K562 (cell line): ENCODE data around the gene PLAC9. TPM values are rescaled to one million over a fixed set of nuclear protein-coding genes. Genes with fewer than 3 reads are reported as not detected.

ENCODE experiments used
- ATAC-seq: fragments of 200-7000 bp; cut with Tn5 transposase; 3 replicates; pipeline ENCODE4 v1.9.1; 2020; ENCODE audit warnings: moderate library complexity
- BruUV-seq: library from RNA; stranded (reverse); fragments of 400-500 nt; replicated peaks from 2 replicates; lab custom pipeline; 2021; lab: Mats Ljungman, UMichigan
- CTCF ChIA-PET: fragments of 300-600 bp; formaldehyde crosslinking; extraction: SDS; loops from one replicate; lab custom pipeline; 2021; ENCODE audit warnings: low intra/inter-chr PET ratio; lab: Yijun Ruan, JAX
- POLR2A ChIA-PET: fragments of 300-600, 350-650 bp; sonication (Branson Sonifier 250); formaldehyde crosslinking; extraction: SDS; loops from one replicate; lab custom pipeline; 2021; ENCODE audit warnings: antibody characterized with exemption, inconsistent platforms; lab: Yijun Ruan, JAX
- DNase-seq, 4 experiments: peaks; one replicate each; pipeline versions ENCODE4 v3.0.0 to v3.0.0-alpha.2; 2011 to 2018; ENCODE audit warnings: low spot score in 3 of 4, mixed read lengths in 3 of 4; ENCODE audit errors: extremely low read depth in 1 of 4
- FAIRE-seq: peaks from 2 replicates; lab custom pipeline; 2011; peaks lifted over from hg19 to GRCh38; lab: Jason Lieb, UNC
- H2AFZ ChIP-seq: 2 replicates; pipeline ENCODE4 v1.6.0; 2011; ENCODE audit warnings: low read depth, low read length, control low read depth, inconsistent platforms
- H3K27ac ChIP-seq: fragments of 200-600 bp; 3 replicates; pipeline ENCODE4 v1.8.0; 2011; ENCODE audit warnings: low read depth, mild to moderate bottlenecking, control low read depth, inconsistent platforms, low read length, moderate library complexity, mixed read lengths; ENCODE audit errors: extremely low read depth
- H3K27me3 ChIP-seq, 2 experiments: fragments of 300-600 bp in 1 of 2; 2 replicates in 1 of 2; 3 replicates in 1 of 2; pipeline versions ENCODE4 v1.6.0 to v1.8.0; 2011; ENCODE audit warnings: inconsistent platforms in 2 of 2, low read length in 2 of 2, mild to moderate bottlenecking in 1 of 2, mixed read lengths in 1 of 2, moderate library complexity in 1 of 2; ENCODE audit not compliant: control insufficient read depth in 2 of 2, insufficient read depth in 2 of 2
- H3K36me3 ChIP-seq: fragments of 300-600 bp; 3 replicates; pipeline ENCODE4 v1.8.0; 2011; ENCODE audit warnings: mild to moderate bottlenecking, low read length, inconsistent platforms; ENCODE audit not compliant: control insufficient read depth, insufficient read depth
- H3K4me1 ChIP-seq, 2 experiments: fragments of 200-600 bp in 1 of 2; replicated peaks in 1 of 2; 2 replicates in 1 of 2; 3 replicates in 1 of 2; pipeline versions ENCODE4 v1.5.1 to v1.8.0; 2011; ENCODE audit warnings: inconsistent platforms in 2 of 2, low read length in 2 of 2, mild to moderate bottlenecking in 1 of 2, mixed read lengths in 1 of 2, moderate library complexity in 1 of 2; ENCODE audit not compliant: control insufficient read depth in 2 of 2, insufficient read depth in 2 of 2
- H3K4me2 ChIP-seq: 2 replicates; pipeline ENCODE4 v1.6.1; 2011; ENCODE audit warnings: low read length, control low read depth, inconsistent platforms, mixed read lengths; ENCODE audit not compliant: insufficient read depth
- H3K4me3 ChIP-seq: fragments of 200-600 bp; sonication (generic), shearing (Covaris generic); 2 replicates; pipeline ENCODE4 v1.5.1; 2016; ENCODE audit warnings: control low read depth, inconsistent platforms
- H3K79me2 ChIP-seq: fragments of 200-600 bp; 3 replicates; pipeline ENCODE4 v1.8.0; 2011; ENCODE audit warnings: low read length, inconsistent platforms; ENCODE audit not compliant: control insufficient read depth, insufficient read depth
- H3K9ac ChIP-seq, 2 experiments: 2 replicates each; pipeline versions ENCODE4 v1.6.0 to v1.6.1; 2011; ENCODE audit warnings: low read depth in 2 of 2, low read length in 2 of 2, control low read depth in 1 of 2, inconsistent platforms in 1 of 2, mild to moderate bottlenecking in 1 of 2, mixed read lengths in 1 of 2; ENCODE audit not compliant: insufficient read depth in 1 of 2
- H3K9me1 ChIP-seq: one replicate; pipeline ENCODE4 v1.6.0; 2011; ENCODE audit warnings: inconsistent platforms, mild to moderate bottlenecking, low read length, moderate library complexity; ENCODE audit not compliant: control insufficient read depth, insufficient read depth
- H3K9me3 ChIP-seq: replicated peaks from 2 replicates; pipeline ENCODE4 v1.5.1; 2011; ENCODE audit warnings: low read depth, low read length, inconsistent platforms; ENCODE audit not compliant: control insufficient read depth, insufficient read depth
- H4K20me1 ChIP-seq: replicated peaks from 2 replicates; pipeline ENCODE4 v1.6.1; 2011; ENCODE audit warnings: low read length, inconsistent platforms, mixed read lengths; ENCODE audit not compliant: control insufficient read depth, insufficient read depth
- ATF6 ChIP-seq: sonication (generic); formaldehyde crosslinking; IDR thresholded peaks from 2 replicates; pipeline ENCODE4 v1.4.0; 2020; ENCODE audit warnings: mild to moderate bottlenecking, missing genetic modification reagents
- MYC ChIP-seq, 2 experiments: fragments of 250-450 bp in 1 of 2; sonication (Bioruptor Pico) in 1 of 2; IDR thresholded peaks; 2 replicates each; pipeline versions ENCODE4 v1.5.1 to v1.6.1; 2012 to 2021; ENCODE audit warnings: low read depth in 2 of 2, borderline replicate concordance in 1 of 2, improper control_type of control experiment in 1 of 2, low read length in 1 of 2, mild to moderate bottlenecking in 1 of 2, moderate library complexity in 1 of 2
- PURB ChIP-seq: sonication (generic); formaldehyde crosslinking; IDR thresholded peaks from 2 replicates; pipeline ENCODE4 v1.9.0; 2021; ENCODE audit warnings: low read depth, mild to moderate bottlenecking, missing genetic modification reagents
- SP2 ChIP-seq: IDR thresholded peaks from 2 replicates; pipeline ENCODE4 v1.6.1; 2011; ENCODE audit warnings: mild to moderate bottlenecking, low read depth, low read length, moderate library complexity; ENCODE audit not compliant: poor library complexity, severe bottlenecking; ENCODE audit errors: extremely low read depth
- SRF ChIP-seq, 2 experiments: fragments of 250-450, 450-650 bp in 1 of 2; sonication (Bioruptor Pico) in 1 of 2; sonication (generic) in 1 of 2; formaldehyde crosslinking; IDR thresholded peaks; 2 replicates each; pipeline versions ENCODE4 v1.5.0 to v1.5.1; 2020 to 2022; ENCODE audit warnings: mild to moderate bottlenecking in 1 of 2, missing genetic modification reagents in 1 of 2
- USF1 ChIP-seq: sonication (generic); formaldehyde crosslinking; IDR thresholded peaks from 2 replicates; pipeline ENCODE4 v1.9.0; 2022; ENCODE audit warnings: mild to moderate bottlenecking, missing genetic modification reagents
- ZBTB7A ChIP-seq: IDR thresholded peaks from 2 replicates; pipeline ENCODE4 v1.6.1; 2011; ENCODE audit warnings: low read depth, mild to moderate bottlenecking, low read length, moderate library complexity, borderline replicate concordance; ENCODE audit not compliant: control insufficient read depth
- ZC3H8 ChIP-seq: fragments of 450-650 bp; IDR thresholded peaks from 2 replicates; pipeline ENCODE4 v1.6.1; 2017
- WGBS: fragments of 100-300 bp; shearing (Covaris generic); methylation state at CpG from one replicate; pipeline ENCODE4 v1.1.6; 2016; ENCODE audit warnings: low coverage, mixed read lengths; ENCODE audit not compliant: insufficient coverage; ENCODE audit errors: missing lambda C conversion rate; 5-methylcytosine and 5-hydroxymethylcytosine counted together
- in situ Hi-C: fragments of 300-500 bp; cut with MboI; formaldehyde crosslinking; loops from 4 replicates; pipeline ENCODE4 v1.15.0; 2018; ENCODE audit warnings: inconsistent platforms, mixed read lengths
- intact Hi-C: fragments of 100-400 bp; cut with micrococcal nuclease; formaldehyde crosslinking; loops from 2 replicates; pipeline ENCODE4 v1.14.2; 2022
- polyA plus RNA-seq, 8 experiments: library from polyadenylated mRNA; depleted of rRNA in 4 of 8; stranded (reverse) in 5 of 8; unstranded in 3 of 8; fragments of >200 nt; fragmentation: Nextera tagmentation in 2 of 8; fragmentation: Illumina TruSeq in 1 of 8; extraction: Ambion mirVana in 2 of 8; extraction: Trizol in 1 of 8; gene quantifications; 2 replicates each; pipeline versions ENCODE4 v1.2.1 to v1.2.3, GENCODE V29; 2011 to 2014; ENCODE audit warnings: inconsistent platforms in 1 of 8, missing spikeins in 1 of 8
- total RNA-seq, 7 experiments: library from RNA; depleted of rRNA in 6 of 7; stranded (reverse); fragments of >200 nt in 6 of 7; fragmentation: Illumina TruSeq in 2 of 7; extraction: Trizol in 2 of 7; gene quantifications; 2 replicates each; pipeline versions ENCODE4 v1.2.1 to v1.2.3, GENCODE V29; 2011 to 2021; ENCODE audit warnings: low replicate concordance in 1 of 7
- TF ChIP-seq, protein P1 (sequence below): fragments of 150-350 bp; IDR thresholded peaks from 2 replicates; pipeline ENCODE4 v1.6.1; 2014; ENCODE audit warnings: low read depth, mild to moderate bottlenecking, low read length, borderline replicate concordance
- TF ChIP-seq, protein P2 (sequence below): conservative IDR thresholded peaks from 2 replicates; pipeline ENCODE4 v1.6.1; 2011; ENCODE audit warnings: low read depth, mild to moderate bottlenecking, low read length; ENCODE audit not compliant: control insufficient read depth

PLAC9 gene
- total and polyA plus RNA-seq, 9 of the 15 experiments (the other 6 are each of a cell fraction or from before 2014, with no cell fraction given): not detected

GRCh38 chr10:80170026-80170425 lies 37.5 kb downstream of the PLAC9 start:
- Histone ChIP-seq H3K4me3 (no peak overlapping the region), H3K27ac (no peak overlapping the region), H3K9me3 (no peaks in the 10 kb centered on the region), H3K4me1 (peaks cover 0 to 13% of the 10 kb centered on the region in 2 experiments; a peak in 2 of 5 replicates), H2AFZ (no peak overlapping the region), H3K79me2 (peaks cover 8% of the 10 kb centered on the region; the same call in 1 of the 3 replicates), H3K27me3 (no peaks in the 10 kb centered on the region), H4K20me1 (peaks cover 10% of the 10 kb centered on the region; the same call in 1 of the 2 replicates), H3K9ac (no peak overlapping the region), H3K9me1 (peaks cover 6% of the 10 kb centered on the region), H3K36me3 (peaks cover 75% of the 10 kb centered on the region; the same call in 2 of the 3 replicates), H3K4me2 (no peak overlapping the region)
- DNase-seq (no peak), FAIRE-seq (peak; percentile 64), ATAC-seq (no peak)
- CTCF ChIA-PET: interaction anchor here (0.8 kb wide), 1 partner anchor 42 kb away, joined by 4 read pairs; no protein-coding TSS in a partner anchor
- WGBS: 55% methylated on average over 4 of the region's 4 CpGs
- intact Hi-C loops (no loop called here), in situ Hi-C loops (no loop called here)
- POLR2A ChIA-PET: interaction anchor here (0.6 kb wide), 1 partner anchor 9 kb away, joined by 3 read pairs; no protein-coding TSS in a partner anchor
- BruUV-seq: no TSS peak
- TF ChIP-seq ZBTB7A: no peak
- TF ChIP-seq, protein P1, sequence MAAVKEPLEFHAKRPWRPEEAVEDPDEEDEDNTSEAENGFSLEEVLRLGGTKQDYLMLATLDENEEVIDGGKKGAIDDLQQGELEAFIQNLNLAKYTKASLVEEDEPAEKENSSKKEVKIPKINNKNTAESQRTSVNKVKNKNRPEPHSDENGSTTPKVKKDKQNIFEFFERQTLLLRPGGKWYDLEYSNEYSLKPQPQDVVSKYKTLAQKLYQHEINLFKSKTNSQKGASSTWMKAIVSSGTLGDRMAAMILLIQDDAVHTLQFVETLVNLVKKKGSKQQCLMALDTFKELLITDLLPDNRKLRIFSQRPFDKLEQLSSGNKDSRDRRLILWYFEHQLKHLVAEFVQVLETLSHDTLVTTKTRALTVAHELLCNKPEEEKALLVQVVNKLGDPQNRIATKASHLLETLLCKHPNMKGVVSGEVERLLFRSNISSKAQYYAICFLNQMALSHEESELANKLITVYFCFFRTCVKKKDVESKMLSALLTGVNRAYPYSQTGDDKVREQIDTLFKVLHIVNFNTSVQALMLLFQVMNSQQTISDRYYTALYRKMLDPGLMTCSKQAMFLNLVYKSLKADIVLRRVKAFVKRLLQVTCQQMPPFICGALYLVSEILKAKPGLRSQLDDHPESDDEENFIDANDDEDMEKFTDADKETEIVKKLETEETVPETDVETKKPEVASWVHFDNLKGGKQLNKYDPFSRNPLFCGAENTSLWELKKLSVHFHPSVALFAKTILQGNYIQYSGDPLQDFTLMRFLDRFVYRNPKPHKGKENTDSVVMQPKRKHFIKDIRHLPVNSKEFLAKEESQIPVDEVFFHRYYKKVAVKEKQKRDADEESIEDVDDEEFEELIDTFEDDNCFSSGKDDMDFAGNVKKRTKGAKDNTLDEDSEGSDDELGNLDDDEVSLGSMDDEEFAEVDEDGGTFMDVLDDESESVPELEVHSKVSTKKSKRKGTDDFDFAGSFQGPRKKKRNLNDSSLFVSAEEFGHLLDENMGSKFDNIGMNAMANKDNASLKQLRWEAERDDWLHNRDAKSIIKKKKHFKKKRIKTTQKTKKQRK: no peak
- TF ChIP-seq ZC3H8: no peak
- no peak for TF ChIP-seq USF1
- TF ChIP-seq PURB: no peak
- no peak for TF ChIP-seq SP2
- TF ChIP-seq, protein P2, sequence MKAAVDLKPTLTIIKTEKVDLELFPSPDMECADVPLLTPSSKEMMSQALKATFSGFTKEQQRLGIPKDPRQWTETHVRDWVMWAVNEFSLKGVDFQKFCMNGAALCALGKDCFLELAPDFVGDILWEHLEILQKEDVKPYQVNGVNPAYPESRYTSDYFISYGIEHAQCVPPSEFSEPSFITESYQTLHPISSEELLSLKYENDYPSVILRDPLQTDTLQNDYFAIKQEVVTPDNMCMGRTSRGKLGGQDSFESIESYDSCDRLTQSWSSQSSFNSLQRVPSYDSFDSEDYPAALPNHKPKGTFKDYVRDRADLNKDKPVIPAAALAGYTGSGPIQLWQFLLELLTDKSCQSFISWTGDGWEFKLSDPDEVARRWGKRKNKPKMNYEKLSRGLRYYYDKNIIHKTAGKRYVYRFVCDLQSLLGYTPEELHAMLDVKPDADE: no peak
- TF ChIP-seq MYC (IDR thresholded peaks at IDR 0.05; ENCODE audit: low read depth, low read length): no peak
- TF ChIP-seq MYC (CRISPR knock-in tag; IDR thresholded peaks at IDR 0.05; ENCODE audit: borderline replicate concordance, low read depth): no peak
- no peak for TF ChIP-seq SRF (CRISPR knock-in tag; IDR thresholded peaks at IDR 0.05)
- no peak for TF ChIP-seq ATF6 (CRISPR knock-in tag)
